GM18907 (cell line): ENCODE data around the gene YAF2.

Source experiments
- ATAC-seq: cut with Tn5 transposase; IDR thresholded peaks from one replicate; pipeline ENCODE4 v1.9.1; 2021; ENCODE audit warnings: mild to moderate bottlenecking, moderate library complexity; ENCODE audit not compliant: unreplicated experiment

The YAF2 gene, protein sequence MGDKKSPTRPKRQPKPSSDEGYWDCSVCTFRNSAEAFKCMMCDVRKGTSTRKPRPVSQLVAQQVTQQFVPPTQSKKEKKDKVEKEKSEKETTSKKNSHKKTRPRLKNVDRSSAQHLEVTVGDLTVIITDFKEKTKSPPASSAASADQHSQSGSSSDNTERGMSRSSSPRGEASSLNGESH

DNA sequence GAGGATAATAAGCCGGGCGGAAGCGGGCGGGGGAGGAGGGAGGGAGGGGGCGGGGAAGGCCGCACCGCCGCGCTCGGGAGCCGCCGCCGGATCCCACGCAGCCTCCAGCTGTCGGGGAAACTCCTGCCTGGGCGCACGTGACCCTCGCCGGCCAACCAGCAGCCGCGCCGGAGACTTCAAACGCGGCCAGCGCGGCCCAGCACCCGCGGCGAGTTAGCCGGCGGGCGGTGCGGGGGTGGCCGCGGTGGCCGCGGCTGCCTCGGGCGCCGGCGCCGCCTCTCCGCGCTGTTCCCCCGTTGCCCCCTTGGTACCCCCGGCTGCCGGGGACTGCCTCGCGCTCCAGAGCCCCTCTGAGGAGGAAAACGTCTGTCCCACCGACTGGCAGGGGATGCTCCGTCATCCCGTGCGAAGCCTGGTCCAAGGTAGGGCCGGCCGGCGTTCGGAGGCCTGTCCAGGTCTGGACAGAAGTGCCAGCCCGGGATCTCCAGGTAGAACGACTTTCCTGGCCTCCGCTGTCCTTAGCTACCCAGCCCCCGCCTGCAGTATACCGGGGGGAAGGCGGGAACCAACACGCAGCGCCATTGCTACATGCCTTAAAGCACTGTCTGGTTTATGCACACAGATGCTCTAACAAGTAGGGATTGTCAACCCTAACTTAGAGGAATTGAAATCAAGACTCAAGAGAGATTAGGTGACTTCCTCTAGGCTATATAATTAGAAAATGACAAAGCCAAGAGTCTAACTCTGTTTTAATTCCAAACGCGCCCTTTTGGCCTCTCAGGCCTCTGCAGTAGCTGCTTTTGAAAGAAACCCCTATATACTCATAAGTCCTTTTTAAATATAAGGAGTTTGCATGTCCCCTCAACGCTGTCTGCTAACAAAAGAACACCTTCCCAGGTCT is at the start of gene YAF2:
Gene YAF2, minus strand, starts transcription at position 9 of the 901 bp plus-strand sequence. CDS start 68 bp downstream, outside the sequence.
- peak; percentile 86 for ATAC-seq

DNA sequence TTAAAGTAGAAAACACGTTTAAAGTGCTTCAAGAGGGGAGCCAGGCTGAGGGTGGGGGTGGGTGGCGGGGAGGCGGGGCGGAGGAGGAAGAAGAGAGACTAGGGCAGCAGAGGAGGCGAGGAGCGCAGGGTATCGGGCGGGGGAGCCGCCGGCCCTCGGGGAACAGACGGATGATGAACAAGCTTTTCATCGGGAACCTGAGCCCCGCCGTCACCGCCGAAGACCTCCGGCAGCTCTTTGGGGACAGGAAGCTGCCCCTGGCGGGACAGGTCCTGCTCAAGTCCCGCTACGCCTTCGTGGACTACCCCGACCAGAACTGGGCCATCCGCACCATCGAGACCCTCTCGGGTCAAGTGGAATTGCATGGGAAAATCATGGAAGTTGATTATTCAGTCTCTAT is 48.7 kb upstream of the YAF2 start:
- no peak for ATAC-seq

DNA sequence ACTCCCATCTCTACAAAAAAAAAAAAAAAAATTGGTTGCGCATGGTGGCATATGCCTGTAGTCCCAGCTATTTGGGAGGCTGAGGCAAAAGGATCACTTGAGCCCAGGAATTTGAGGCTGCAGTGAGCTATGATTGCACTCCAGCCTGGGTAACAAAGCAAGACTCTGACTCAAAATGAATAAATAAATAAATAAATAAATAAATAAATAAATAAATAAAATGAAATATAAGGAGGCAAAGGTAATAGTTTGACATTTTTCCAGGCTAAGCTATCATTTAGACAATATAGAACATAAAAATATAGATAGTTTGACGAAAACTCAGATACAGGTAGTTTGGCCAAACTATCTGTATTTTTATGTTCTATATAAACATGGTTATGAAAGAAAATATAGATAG is 47.4 kb upstream of the YAF2 start:
- ATAC-seq: no peak

DNA sequence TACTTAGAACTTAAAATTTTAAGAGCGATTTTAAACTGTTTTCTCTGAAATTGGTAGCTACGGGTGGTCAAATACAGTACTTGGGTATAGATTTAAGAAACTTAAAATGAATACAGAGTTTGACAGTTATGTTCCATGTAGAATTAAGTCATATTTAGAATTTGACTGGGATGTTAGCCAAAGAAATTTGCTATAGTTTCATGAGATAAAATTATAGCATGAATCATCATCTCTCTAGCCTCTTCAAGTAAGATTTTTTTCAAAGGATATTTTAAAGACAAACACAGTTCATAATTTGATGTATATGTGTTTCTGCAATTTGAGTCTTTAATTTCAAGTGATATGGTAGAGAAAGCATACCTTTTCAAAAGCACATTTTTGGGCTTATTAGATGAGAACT is 46.8 kb upstream of the YAF2 start:
- ATAC-seq: no peak

DNA sequence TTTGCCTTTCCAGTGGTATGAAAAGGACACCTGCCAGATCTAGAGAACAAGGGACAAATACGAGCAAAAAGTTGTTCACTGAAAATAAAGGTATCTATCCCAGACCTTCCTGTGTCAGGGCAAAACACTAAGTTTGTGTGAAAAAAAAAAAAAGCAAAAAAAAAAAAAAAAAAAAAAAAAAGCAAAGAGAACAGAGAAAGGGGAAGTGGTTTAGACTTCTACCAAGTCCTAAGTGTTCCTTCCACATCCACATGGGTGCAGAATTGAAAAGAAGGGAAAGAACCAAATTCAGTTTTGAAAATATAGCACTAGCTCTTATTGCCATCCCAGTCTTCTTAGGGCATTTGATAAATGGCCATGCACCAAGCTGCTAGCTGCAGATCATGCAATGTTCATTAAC is 46.1 kb upstream of the YAF2 start:
- ATAC-seq: no peak

DNA sequence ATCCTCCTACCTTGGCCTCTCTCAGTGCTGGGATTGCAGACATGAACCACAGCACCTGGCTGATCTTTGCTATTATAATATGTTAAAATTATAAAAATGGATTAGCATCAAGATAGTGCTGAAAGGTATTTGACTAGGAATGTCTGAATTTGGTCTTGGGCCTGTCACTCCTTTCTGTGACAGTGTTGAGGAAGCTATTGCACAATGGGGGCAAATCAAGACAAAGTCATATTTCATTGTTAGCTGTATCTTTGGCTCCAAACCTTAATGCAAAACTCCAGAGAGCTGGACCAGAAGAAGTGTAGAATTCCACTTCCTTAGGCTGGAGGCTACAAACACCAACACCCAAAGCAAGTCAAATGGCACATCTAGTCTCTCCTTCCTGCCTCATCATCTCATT is 45.7 kb upstream of the YAF2 start:
- ATAC-seq: no peak

DNA sequence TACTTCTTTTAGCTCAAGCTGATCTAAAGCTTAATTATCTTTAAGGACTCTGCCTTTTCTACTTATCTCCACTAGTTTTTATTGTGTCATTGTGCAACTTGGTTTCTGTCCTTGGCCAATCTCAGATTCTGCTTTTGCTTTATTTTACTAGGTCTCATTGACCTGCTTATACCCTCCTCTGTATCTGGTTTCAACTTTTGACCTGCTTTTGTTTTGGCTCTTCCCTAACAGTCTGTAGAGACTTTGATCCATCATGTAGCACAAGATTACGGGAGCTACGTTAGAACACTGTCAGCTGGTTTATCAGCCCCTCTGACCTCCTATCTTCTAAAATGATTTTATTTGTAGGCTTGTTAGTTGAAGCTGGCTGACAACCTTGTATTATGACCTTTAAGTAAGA is 44.2 kb upstream of the YAF2 start:
- ATAC-seq: no peak

DNA sequence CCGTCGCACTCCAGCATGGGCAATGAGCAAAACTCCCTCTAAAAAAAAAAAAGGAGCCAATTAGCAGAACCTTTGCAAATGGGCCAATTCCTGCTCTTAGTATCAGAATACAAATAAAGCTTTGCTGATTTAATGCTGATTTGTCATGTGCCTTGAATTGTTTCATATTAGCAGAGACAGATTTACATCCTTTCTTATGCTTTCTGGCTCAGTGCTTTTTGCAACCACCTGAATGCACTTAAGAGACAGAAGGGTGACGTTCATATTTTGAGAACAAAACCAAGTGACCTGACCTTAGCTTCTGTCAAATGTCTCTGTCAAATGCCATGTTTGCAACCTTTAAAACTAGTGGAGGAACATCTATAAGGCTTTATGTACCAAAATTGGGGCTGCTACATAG is 43.8 kb upstream of the YAF2 start:
- ATAC-seq: no peak

DNA sequence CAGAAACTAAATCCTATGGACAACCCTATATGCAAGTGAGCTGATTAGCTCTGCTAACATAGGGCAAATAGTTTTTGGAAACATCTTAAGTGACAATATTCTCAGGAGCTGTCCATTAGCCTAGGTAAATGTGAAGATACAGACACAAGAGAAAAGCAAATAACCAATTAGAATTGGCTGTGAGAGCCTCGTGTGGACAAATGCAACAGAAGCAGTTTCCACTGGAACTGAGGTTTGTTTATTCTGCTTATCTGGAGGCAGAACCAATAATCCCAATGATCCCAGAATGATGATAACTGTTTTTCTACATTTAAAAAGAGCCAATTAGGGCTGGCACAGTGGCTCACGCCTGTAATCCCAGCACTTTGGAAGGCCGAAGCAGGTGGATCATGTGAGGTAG is 43.2 kb upstream of the YAF2 start:
- ATAC-seq: no peak

DNA sequence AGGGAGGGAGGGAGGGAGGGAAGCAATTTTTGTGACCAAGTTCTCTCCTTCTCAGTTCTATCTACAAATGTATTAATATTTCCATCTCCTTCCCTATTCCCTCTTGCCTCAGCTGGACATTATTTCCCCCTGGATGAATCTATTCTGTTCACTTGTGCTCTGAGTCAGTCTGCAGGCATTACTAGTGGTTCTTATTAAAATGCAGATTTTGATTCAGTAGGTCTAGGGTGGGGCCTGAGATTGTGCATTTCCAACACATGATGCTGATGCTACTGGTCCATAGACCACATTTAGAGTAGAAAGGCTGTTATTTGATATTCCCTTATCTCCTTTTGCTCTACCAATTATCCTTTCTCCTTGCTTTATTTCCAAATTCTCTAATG is 40.1 kb upstream of the YAF2 start:
- ATAC-seq: no peak

DNA sequence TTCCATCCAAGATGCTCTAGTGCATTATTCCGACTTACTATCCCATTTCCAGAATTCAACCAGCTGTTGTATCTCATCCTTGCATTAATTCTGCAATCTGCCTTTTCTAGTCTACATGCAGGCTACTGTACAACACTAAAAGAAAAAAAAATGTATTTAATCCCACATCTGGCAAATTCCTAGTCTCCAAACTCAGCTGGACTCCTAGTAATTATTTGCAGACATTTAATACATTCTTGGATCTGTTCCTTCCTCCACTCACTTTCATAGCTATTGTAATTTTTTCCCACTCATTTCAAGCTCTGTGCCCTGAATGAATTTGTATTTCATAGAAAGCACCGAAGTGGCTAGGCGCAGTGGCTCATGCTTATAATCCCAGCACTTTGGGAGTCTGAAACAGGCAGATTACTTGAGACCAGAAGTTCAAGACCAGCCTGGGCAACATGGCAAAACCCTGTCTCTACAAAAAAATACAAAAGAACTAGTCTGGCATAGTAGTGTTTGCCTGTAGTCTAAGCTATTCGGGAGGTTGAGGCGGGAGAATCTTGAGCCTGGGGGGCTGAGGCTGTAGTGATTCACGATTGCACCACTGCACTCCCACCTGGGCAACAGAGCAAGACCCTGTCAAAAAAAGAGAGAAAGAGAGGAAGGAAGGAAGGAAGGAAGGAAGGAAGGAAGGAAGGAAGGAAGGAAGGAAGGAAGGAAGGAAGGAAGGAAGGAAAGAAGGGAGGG is 39.5 kb upstream of the YAF2 start:
- ATAC-seq: no peak

DNA sequence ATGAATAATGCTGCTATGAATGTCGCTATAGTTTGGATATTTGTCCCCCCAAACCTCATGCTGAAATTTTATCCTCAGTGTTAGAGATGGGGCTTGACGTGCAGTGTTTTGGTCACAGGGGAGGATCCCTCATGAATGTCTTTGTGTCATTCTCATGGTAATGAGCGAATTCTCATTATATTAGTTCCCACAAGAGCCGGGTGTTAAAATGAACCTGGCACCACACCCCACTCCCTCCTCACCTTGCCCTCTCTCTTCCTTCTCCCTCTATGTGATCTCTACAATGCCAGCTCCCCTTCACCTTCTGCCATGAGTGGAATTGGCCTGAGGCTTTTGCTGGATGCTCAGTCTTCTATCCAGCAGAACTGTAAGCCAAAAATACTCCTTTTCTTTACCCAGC is 37.5 kb upstream of the YAF2 start:
- no peak for ATAC-seq

DNA sequence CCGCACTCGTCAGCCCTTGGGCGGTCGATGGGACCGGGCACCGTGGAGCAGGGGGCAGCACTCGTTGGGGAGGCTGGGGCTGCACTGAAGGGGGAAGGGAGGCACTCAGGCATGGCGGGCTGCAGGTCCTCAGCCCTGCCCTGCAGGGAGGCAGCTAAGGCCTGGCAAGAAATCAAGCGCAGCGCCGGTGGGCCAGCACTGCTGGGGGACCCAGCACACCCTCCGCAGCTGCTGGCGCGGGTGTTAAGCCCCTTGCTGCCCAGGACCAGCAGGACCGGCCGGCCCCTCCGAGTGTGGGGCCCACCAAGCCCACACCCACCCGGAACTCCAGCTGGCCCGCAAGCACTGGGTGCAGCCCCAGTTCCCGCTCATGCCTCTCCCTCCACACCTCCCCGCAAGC is 35.7 kb upstream of the YAF2 start:
- ATAC-seq: no peak

DNA sequence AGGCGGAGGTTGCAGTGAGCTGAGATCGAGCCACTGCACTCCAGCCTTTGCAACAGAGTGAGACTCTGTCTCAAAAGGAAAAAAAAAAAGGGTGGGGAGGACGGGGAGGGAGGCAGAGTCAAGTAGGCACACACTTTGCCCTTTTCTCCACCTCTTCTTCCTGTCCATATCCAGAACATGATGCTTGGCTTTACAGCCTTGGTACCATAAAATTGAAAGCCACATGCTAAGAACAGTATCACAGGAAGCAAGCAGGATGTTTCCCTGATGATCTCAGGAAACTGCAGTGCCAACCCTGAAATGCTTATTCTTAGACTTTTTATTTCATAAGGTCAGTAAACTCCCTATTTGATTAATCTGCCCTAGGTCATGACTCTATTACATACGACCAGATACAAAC is 32.5 kb upstream of the YAF2 start:
- no peak for ATAC-seq

DNA sequence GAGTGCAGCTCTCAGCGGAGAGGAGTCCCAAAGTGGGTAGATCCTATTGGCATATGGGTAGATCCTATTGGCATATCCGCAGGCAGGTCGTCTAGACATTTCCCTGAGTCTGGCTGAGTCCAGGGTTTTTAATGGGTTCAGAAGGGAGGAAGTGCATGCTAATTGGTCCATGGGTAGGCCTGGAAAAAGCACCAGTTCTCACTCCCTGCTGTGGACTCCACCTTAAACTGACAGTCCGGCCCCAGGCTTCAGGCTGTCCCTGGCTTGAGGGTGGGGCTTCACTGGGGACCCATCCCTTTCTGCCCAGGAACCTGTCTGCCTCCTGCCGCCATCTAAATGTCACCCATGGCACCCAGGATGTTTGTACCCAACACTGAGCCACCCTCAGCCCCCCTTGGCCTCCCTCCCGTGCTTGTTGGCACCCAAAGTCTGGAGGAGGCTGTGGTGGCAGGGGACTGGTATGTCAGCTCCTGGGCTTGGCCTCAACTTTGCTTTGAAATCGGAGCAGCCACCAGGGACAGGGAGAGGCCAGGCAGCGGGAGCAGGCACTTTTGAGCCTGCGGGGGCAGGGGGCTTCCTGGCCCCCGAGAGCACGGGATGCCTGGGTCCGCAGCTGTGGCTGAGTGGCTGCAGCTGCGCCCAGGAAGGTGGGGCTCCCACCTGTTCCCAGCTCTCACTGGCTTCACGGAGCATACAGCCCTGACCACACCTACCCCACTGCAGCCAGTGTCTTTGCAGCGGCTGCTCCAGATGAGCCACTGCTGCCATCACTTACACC is 29.6 kb upstream of the YAF2 start:
- ATAC-seq: no peak

DNA sequence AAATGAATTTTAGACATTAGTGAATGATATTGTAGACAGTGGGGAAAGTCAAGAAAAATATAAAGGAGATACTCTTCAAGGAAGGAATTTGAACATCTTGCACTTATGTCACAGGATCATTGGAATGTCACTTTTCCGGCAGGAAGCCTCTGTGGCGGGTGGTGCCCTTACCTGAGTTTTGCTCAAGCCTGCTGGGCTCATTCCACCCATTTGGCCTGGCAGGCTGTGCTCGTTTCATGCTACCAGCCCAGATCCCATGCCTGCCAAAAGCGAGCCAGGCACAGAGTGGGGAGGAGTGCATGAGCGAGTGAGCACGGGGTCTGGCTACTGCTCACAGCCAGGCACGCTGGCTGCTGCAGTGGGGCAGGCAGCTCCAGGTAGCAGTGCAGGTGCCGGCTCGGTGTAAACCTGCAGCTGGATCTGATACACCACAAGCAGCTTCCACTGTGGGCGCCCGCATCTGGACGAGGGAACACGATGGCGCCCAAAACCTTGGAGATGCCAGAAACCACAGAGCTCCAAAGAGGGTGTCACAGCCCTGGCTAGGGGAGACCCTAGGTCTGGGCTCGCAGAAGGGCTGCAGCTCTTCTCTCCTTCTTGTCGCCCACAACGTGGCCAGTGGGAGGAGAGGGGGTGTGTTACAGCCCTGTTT is 28.7 kb upstream of the YAF2 start:
- no peak for ATAC-seq

DNA sequence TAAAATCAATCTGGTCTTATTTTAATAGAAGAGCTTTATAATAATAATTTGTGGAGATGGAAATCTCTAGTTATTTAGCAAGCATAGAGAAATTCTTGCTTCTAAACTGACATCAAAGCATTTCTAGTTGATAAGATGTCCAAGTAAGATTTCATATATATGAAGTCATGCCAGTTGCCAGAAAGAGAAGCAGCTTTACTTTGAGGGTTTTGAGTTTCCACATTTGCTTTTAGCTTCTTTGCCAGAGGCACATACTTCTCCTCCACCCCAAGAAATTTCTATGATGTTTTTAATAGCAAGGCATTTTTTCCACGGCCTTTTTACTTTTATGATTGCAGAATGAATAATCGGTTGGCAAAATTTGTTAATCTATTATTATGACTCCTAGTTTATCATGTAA is 24.2 kb upstream of the YAF2 start:
- no peak for ATAC-seq

DNA sequence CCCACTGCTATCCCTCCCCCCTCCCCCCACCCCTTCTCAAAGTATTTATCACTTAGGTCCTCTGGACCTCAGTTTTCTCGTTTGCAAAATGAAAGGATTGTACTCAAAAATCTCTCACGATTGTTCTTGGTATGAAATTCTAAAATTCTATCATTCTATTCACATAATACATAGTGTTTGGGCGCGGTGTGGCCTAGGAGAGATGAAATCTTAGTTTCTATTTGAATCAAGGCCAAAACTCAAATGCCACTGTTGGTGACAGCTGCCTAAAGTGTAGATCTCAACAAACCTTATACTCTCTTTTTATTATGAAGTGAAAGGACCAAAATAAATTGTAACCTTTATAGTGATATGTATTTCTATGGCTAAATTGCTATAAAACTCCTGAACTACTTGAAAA is 23.7 kb upstream of the YAF2 start:
- ATAC-seq: no peak

DNA sequence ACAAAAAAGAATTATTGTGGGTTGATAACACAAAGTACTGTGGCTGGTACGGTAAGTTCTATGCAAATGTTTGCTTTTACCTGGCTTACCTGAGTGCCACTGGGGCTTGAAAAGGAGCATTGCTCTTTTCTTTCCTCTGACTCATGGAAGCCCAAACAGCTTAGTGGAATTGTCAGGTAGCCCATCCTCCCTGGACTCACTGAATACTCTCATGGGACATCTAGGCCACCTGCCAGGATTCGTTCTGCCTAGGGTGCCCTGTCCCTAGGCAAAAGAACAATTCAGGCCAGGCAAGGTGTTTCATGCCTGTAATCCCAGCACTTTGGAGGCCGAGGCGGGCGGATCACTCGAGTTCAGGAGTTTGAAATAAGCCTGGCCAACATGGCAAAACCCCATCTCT is 22.5 kb upstream of the YAF2 start:
- ATAC-seq: no peak

DNA sequence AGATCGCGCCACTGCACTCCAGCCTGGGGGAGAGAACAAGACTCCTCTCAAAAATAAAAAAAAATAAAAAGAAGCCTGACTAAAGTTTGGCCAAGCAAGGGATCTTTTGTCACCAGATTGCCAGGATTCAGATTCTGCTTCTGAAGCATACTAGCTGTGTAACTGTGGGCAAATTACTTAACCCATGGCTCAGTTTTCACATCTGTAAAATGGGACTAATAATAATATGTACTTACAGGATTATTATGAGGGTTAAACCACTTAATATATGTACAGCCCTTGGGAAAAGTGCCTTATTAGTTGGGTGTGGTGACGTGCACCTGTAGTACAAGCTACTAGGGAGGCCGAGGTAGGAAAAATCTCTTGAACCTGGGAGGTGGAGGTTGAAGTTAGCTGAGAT is 21.7 kb upstream of the YAF2 start:
- ATAC-seq: no peak

DNA sequence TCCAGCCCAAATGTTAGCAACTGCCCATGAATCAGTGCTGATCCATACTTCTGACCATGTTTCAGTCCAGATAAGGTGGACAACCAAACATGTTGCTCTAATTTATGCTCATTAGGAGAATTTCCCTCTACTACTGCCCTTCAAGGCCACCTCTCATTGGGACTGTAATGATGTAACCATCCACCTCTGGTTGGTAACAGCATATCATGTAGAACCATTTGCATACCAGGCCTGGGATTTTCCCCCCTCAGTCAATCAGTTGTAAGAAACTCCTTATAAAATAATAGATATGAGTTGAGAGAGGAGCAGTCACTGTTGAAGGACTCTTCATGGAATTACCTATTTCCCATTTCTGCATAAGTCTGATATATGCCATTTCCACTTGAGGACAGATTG is 17.8 kb upstream of the YAF2 start:
- ATAC-seq: no peak
